Stimulated activated memory B cell treated with anti-CD40 and anti-IgM and Interleukin-4, amounts not matched to agents 10 μg/mL and 1 μg/mL and 100 μg/mL, for 72 hours (primary cell): Measurements from ENCODE around the gene OR52A1.

Experiments
- ATAC-seq: fragments of 150-1000 bp; cut with Tn5 transposase; 2 replicates; pipeline ENCODE4 v1.10.0; 2021
- H3K27ac Mint-ChIP-seq: one replicate; pipeline ENCODE4 v1.8.0; 2022; ENCODE audit warnings: mild to moderate bottlenecking, mixed read lengths
- H3K27me3 Mint-ChIP-seq: one replicate; pipeline ENCODE4 v1.8.0; 2022; ENCODE audit warnings: mixed read lengths
- H3K36me3 Mint-ChIP-seq: one replicate; pipeline ENCODE4 v1.8.0; 2022; ENCODE audit warnings: mixed read lengths
- H3K4me1 Mint-ChIP-seq: one replicate; pipeline ENCODE4 v1.8.0; 2022; ENCODE audit warnings: mixed read lengths
- H3K4me3 Mint-ChIP-seq: one replicate; pipeline ENCODE4 v1.8.0; 2022; ENCODE audit warnings: mild to moderate bottlenecking, moderate library complexity, mixed read lengths
- H3K9me3 Mint-ChIP-seq: one replicate; pipeline ENCODE4 v1.8.0; 2022; ENCODE audit warnings: mixed read lengths

OR52A1 gene

DNA sequence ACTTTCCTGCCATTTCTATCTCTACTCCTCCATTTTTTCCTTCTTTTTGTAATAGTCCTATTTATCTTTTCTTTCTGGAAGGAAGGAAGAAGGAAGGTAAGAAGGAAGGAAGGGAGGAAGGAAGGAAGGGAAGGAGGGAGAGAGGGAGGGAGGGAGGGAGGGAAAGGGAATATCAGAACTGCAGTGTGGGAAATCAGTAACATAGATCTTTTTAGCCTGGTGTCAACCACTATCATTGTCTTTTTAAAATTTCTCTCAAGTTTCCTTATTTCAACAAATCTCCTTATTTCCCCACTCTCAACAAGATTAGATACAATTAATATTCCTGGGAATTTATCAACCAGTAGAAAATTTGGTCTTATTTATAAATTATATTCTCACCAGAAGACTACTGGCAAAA is 51.5 kb downstream of the OR52A1 start:
- H3K27me3 Mint-ChIP-seq = peaks cover 14% of the 10 kb centered on the region
- H3K4me3 Mint-ChIP-seq = no peak overlapping the region
- no peaks in the 10 kb centered on the region for H3K9me3 Mint-ChIP-seq
- H3K4me1 Mint-ChIP-seq = no peaks in the 10 kb centered on the region
- H3K27ac Mint-ChIP-seq = no peak overlapping the region
- ATAC-seq = no peak
- H3K36me3 Mint-ChIP-seq = no peaks in the 10 kb centered on the region

GRCh38 chr11:5102246-5102645 is 52.3 kb downstream of the OR52A1 start:
- no peaks in the 10 kb centered on the region for H3K9me3 Mint-ChIP-seq
- H3K4me1 Mint-ChIP-seq = no peaks in the 10 kb centered on the region
- peaks cover 14% of the 10 kb centered on the region for H3K27me3 Mint-ChIP-seq
- no peaks in the 10 kb centered on the region for H3K36me3 Mint-ChIP-seq
- no peak overlapping the region for H3K4me3 Mint-ChIP-seq
- H3K27ac Mint-ChIP-seq = no peak overlapping the region
- no peak for ATAC-seq

- peaks cover 6% of the 10 kb centered on the region for H3K9me3 Mint-ChIP-seq
- no peak overlapping the region for H3K4me3 Mint-ChIP-seq
- H3K36me3 Mint-ChIP-seq = no peaks in the 10 kb centered on the region
- no peaks in the 10 kb centered on the region for H3K27me3 Mint-ChIP-seq
- H3K27ac Mint-ChIP-seq = no peak overlapping the region
- ATAC-seq = no peak
- H3K4me1 Mint-ChIP-seq = no peaks in the 10 kb centered on the region
Measured at GRCh38 chr11:5096011-5096410, 58.5 kb downstream of the OR52A1 start.
